Left lung (tissue), 10 donors: ENCODE measurements around the gene NPR1. TPM values are rescaled to one million over a fixed set of nuclear protein-coding genes. Genes with fewer than 3 reads are reported as not detected.
A peak's percentile ranks its signal among the peaks of the same experiment; 100 is the strongest.
"Not testable (repeated sequence)": the region's sequence is repeated elsewhere in the genome, so short reads cannot be mapped to it uniquely, and the experiment has no call there.

Experiments
- ATAC-seq: fragments of 200-7000 bp; cut with Tn5 transposase; one replicate; pipeline ENCODE4 v1.9.1; 2020; ENCODE audit warnings: moderate library complexity
- DNase-seq, 4 donors: peaks; one replicate each; pipeline ENCODE4 v3.0.0-alpha.2; 2013 to 2020
- H3K27ac ChIP-seq, 2 donors: fragments of 200-600 bp; sonication (generic) in 1 of 2; one replicate each; pipeline versions ENCODE4 v1.5.0 to v1.8.0; 2020 to 2021
- H3K27me3 ChIP-seq, 2 donors: fragments of 200-600 bp; sonication (generic) in 1 of 2; one replicate each; pipeline versions ENCODE4 v1.5.0 to v1.8.0; 2020 to 2021
- H3K36me3 ChIP-seq, 2 donors: fragments of 200-600 bp; sonication (generic) in 1 of 2; one replicate each; pipeline versions ENCODE4 v1.5.0 to v1.8.0; 2020 to 2021
- H3K4me1 ChIP-seq, 2 donors: fragments of 200-600 bp; one replicate each; pipeline ENCODE4 v1.8.0; 2021
- H3K4me3 ChIP-seq, 2 donors: fragments of 200-600 bp; sonication (generic) in 1 of 2; one replicate each; pipeline versions ENCODE4 v1.5.0 to v1.8.0; 2020 to 2021; ENCODE audit warnings: mild to moderate bottlenecking in 1 of 2
- H3K9me3 ChIP-seq, 2 donors: fragments of 200-600 bp; sonication (generic) in 1 of 2; one replicate each; pipeline versions ENCODE4 v1.5.0 to v1.8.0; 2020 to 2021
- CTCF ChIP-seq, 2 donors: fragments of 200-600 bp; sonication (generic) in 1 of 2; IDR thresholded peaks; one replicate each; pipeline versions ENCODE4 v1.5.0 to v1.8.0; 2021; ENCODE audit warnings: antibody characterized with exemption in 2 of 2
- intact Hi-C, 2 donors: fragments of 100-400 bp; cut with DNase I; formaldehyde crosslinking; loops; one replicate each; pipeline versions ENCODE4 v1.11.2 to v1.14.2; 2022
- polyA plus RNA-seq, 6 donors: library from polyadenylated mRNA; unstranded; fragments of 120-200 nt; gene quantifications; one replicate each; pipeline ENCODE4 v1.2.1, GENCODE V29; 2013; ENCODE audit not compliant: insufficient read length in 6 of 6
- total RNA-seq, 2 donors: library from RNA; stranded (reverse); fragmentation: NEBNext Ultra II Directional; extraction: Animal tissue kit (Norgen Biotek cat#: 25700); gene quantifications; one replicate each; pipeline ENCODE4 v1.2.1, GENCODE V29; 2021
- donor health status: DM: no; HTN: yes; CAD: no.
- donor health status: DM: no; HTN: no; CAD: no.

NPR1 gene
- total and polyA plus RNA-seq, 8 donors = 14.3 to 45.2 (median 19.1) TPM

GRCh38 chr1:153636312-153636711, 42.2 kb upstream of the NPR1 start:
- DNase-seq (peak in 1 of 4 donors; percentile 21), ATAC-seq (no peak)
- TF ChIP-seq CTCF (IDR thresholded peaks at IDR 0.05) = no peak
- intact Hi-C loops = no loop called here
- H3K4me1 ChIP-seq = peaks cover 14 to 43% of the 10 kb centered on the region in 2 donors
- H3K27me3 ChIP-seq = no peaks in the 10 kb centered on the region
- peaks cover 12 to 62% of the 10 kb centered on the region in 2 donors for H3K36me3 ChIP-seq
- H3K4me3 ChIP-seq = peak overlapping the region in 1 of 2 donors; percentile 76
- H3K27ac ChIP-seq = peak overlapping the region in 1 of 2 donors; percentile 99
- H3K9me3 ChIP-seq = no peaks in the 10 kb centered on the region

- peaks cover 12 to 81% of the 10 kb centered on the region in 2 donors for H3K36me3 ChIP-seq
- peaks cover 14 to 44% of the 10 kb centered on the region in 2 donors for H3K4me1 ChIP-seq
- no peak overlapping the region for H3K4me3 ChIP-seq
- TF ChIP-seq CTCF (IDR thresholded peaks at IDR 0.05) = no peak
- no peaks in the 10 kb centered on the region for H3K27me3 ChIP-seq
- ATAC-seq = no peak
- intact Hi-C loops = no loop called here
- no peak for DNase-seq
- H3K27ac ChIP-seq = no peak overlapping the region
- H3K9me3 ChIP-seq = no peaks in the 10 kb centered on the region
Observed at GRCh38 chr1:153638261-153638660, 40.2 kb upstream of the NPR1 start.

- Histone ChIP-seq H3K4me3 (no peak overlapping the region), H3K27ac (no peak overlapping the region), H3K27me3 (no peaks in the 10 kb centered on the region), H3K9me3 (no peaks in the 10 kb centered on the region), H3K4me1 (peaks cover 14 to 54% of the 10 kb centered on the region in 2 donors), H3K36me3 (peaks cover 12 to 91% of the 10 kb centered on the region in 2 donors)
- ATAC-seq (no peak), DNase-seq (no peak)
- TF ChIP-seq CTCF (IDR thresholded peaks at IDR 0.05) = no peak
- intact Hi-C loops = no loop called here
Observed at GRCh38 chr1:153639280-153639679, 39.2 kb upstream of the NPR1 start.

DNA sequence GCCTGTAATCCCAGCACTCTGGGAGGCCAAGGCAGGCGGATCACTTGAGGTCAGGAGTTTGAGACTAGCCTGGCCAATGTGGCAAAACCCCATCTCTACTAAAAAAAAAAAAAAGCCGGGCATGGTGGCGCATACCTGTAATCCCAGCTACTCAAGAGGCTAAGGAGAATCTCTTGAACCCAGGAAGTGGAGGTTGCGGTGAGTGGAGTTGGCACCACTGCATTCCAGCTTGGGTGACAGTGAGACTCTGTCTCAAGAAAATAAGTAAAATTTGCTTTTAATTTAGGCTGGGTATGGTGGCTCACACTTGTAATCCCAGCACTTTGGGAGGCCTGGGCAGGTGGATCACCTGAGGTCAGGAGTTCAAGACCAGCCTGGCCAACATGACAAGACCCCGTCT, 38.3 kb upstream of the NPR1 start:
- not testable (repeated sequence) for H3K27ac ChIP-seq

DNA sequence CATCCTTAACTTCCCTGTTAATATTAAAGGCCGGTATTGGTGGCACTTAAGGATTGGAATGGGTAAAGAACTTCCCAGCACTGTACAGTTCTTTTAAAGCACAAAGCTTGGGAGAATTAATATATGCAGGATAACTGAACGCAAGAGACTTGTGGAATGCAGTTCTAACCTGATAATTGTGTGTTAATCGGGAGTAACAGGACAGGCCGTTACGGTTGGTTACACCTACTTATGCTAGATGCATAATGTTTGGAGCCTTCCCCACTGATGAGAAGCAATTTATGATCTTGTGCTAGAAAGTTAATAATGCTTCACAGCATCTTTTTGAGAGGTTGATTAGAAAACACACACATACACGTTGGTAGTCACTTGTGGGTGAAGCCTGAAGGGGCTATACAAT, 37.6 kb upstream of the NPR1 start:
- Histone ChIP-seq H3K36me3 (peaks cover 12 to 100% of the 10 kb centered on the region in 2 donors), H3K4me3 (no peak overlapping the region), H3K9me3 (no peaks in the 10 kb centered on the region), H3K27me3 (no peaks in the 10 kb centered on the region), H3K27ac (no peak overlapping the region), H3K4me1 (peaks cover 4 to 47% of the 10 kb centered on the region in 2 donors)
- no peak for DNase-seq
- no peak for ATAC-seq
- TF ChIP-seq CTCF (IDR thresholded peaks at IDR 0.05) = no peak
- intact Hi-C loops = no loop called here

More for the DNA sequence above, 38.3 kb upstream of the NPR1 start:
- H3K9me3 ChIP-seq, H3K27me3 ChIP-seq, intact Hi-C loops, H3K4me3 ChIP-seq, DNase-seq: not testable (repeated sequence)
- H3K4me1 ChIP-seq = peaks cover 11 to 52% of the 10 kb centered on the region in 2 donors
- peak; percentile 53 for ATAC-seq
- H3K36me3 ChIP-seq = peaks cover 12 to 100% of the 10 kb centered on the region in 2 donors

GRCh38 chr1:153642161-153642560, 36.3 kb upstream of the NPR1 start:
- intact Hi-C loops = no loop called here
- Histone ChIP-seq H3K27me3 (no peaks in the 10 kb centered on the region), H3K9me3 (no peaks in the 10 kb centered on the region), H3K4me1 (peaks cover 0 to 47% of the 10 kb centered on the region in 2 donors), H3K36me3 (peaks cover 7 to 100% of the 10 kb centered on the region in 2 donors), H3K4me3 (no peak overlapping the region), H3K27ac (no peak overlapping the region)
- ATAC-seq = no peak
- DNase-seq = no peak
- no peak for TF ChIP-seq CTCF (IDR thresholded peaks at IDR 0.05)
